Nephron progenitor cell (in vitro differentiated cells): ENCODE data around the gene FNDC3B.

Experiments used
- DNase-seq: peaks from one replicate; pipeline ENCODE4 v3.0.0; 2021
- H3K27ac Mint-ChIP-seq: 2 replicates; pipeline ENCODE4 v1.8.0; 2021; ENCODE audit warnings: mild to moderate bottlenecking, moderate library complexity, mixed read lengths
- H3K27me3 Mint-ChIP-seq: 2 replicates; pipeline ENCODE4 v1.8.0; 2021; ENCODE audit warnings: mild to moderate bottlenecking, low read depth, mixed read lengths; ENCODE audit not compliant: poor library complexity
- H3K36me3 Mint-ChIP-seq: 2 replicates; pipeline ENCODE4 v1.8.0; 2021; ENCODE audit warnings: low read depth, mixed read lengths
- H3K4me1 Mint-ChIP-seq: 2 replicates; pipeline ENCODE4 v1.8.0; 2021; ENCODE audit warnings: mixed read lengths
- H3K4me3 Mint-ChIP-seq: 2 replicates; pipeline ENCODE4 v1.8.0; 2021; ENCODE audit warnings: mild to moderate bottlenecking, moderate library complexity, mixed read lengths
- H3K9me3 Mint-ChIP-seq: 2 replicates; pipeline ENCODE4 v1.8.0; 2021; ENCODE audit warnings: mild to moderate bottlenecking, moderate library complexity, mixed read lengths
- TF ChIP-seq, protein P1 (sequence below): fragments of 200-600 bp; sonication (generic); IDR thresholded peaks from 2 replicates; pipeline ENCODE4 v1.5.0; 2021; ENCODE audit warnings: antibody characterized with exemption

The FNDC3B gene

DNA sequence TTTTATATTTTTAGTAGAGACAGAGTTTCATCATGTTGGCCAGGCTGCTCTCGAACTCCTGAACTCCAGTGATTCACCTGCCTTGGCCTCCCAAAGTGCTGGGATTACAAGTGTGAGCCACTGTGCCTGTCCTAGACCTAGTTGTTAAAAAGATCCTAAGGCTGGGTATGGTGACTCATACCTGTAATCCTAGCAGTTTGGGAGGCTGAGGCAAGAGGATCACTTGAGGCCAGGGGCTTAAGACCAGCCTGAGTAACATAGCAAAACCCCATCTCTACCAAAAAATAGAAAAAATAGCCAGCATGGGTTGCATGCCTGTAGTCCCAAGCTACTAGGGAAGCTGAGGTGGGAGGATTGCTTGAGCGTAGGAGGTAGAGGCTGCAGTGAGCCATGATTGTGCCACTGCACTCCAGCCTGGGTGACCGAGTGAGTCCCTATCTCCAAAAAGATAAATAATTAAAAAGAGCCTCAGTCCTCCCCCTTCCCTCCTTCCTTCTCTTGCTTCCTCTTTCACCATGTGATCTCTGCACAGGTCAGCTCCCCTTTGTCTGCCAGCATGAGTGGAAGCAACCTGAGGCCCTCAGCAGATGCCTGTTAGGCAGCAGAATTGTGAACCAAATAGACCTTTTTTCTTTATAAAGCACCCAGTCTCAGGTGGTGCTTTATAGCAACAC, 9.8 kb upstream of the FNDC3B start:
- peaks cover 8% of the 10 kb centered on the region for H3K4me1 Mint-ChIP-seq
- no peak for DNase-seq

DNA sequence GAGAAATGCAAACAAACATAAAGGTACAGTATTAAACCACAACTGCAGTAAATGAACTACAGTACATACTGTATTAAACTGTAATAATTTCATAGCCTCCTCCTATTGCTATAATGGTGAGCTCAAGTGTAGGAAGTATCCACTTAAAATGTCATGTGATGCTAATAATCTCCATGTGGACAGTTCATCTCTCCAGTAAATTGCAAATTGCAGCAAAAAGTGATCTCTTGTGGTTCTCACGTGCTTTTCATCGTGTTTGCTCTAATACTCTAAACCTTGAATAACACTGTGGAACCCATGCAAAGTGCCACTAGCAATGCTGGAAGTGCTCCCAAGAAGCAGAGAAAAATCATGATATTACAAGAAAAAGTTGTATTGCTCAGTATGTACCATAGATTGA, 9.2 kb upstream of the FNDC3B start:
- H3K27me3 Mint-ChIP-seq, result peaks cover 4% of the 10 kb centered on the region

More for the DNA sequence above, 9.8 kb upstream of the FNDC3B start:
- H3K4me3 Mint-ChIP-seq, result no peak overlapping the region
- peak overlapping the region; percentile 75 for H3K27ac Mint-ChIP-seq
- H3K27me3 Mint-ChIP-seq, result no peaks in the 10 kb centered on the region
- peaks cover 16% of the 10 kb centered on the region for H3K9me3 Mint-ChIP-seq
- TF ChIP-seq, protein P1, sequence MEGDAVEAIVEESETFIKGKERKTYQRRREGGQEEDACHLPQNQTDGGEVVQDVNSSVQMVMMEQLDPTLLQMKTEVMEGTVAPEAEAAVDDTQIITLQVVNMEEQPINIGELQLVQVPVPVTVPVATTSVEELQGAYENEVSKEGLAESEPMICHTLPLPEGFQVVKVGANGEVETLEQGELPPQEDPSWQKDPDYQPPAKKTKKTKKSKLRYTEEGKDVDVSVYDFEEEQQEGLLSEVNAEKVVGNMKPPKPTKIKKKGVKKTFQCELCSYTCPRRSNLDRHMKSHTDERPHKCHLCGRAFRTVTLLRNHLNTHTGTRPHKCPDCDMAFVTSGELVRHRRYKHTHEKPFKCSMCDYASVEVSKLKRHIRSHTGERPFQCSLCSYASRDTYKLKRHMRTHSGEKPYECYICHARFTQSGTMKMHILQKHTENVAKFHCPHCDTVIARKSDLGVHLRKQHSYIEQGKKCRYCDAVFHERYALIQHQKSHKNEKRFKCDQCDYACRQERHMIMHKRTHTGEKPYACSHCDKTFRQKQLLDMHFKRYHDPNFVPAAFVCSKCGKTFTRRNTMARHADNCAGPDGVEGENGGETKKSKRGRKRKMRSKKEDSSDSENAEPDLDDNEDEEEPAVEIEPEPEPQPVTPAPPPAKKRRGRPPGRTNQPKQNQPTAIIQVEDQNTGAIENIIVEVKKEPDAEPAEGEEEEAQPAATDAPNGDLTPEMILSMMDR, result no peak
- peaks cover 8% of the 10 kb centered on the region for H3K36me3 Mint-ChIP-seq

DNA sequence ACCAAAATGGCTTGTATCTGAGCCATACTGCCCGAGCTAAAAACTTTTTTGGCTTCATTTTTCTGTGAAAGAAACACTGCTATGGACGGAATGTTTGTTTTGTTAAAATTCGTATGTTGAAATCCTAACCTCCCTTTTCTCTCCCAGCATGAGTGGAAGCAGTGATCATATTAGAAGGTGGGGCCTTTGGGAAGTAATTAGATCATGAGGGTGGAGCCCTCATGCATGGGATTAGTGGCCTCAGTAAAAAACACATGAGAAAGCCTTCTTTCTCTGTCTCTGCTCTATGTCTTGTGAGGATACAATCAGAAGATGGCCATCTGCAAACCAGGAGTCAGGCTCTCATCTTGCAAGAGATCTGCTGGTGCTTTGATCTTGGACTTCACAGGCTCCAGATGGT, 7.4 kb upstream of the FNDC3B start:
- peaks cover 4% of the 10 kb centered on the region for H3K27me3 Mint-ChIP-seq
- peaks cover 16% of the 10 kb centered on the region for H3K9me3 Mint-ChIP-seq
- H3K27ac Mint-ChIP-seq, result no peak overlapping the region
- DNase-seq, result no peak
- peaks cover 14% of the 10 kb centered on the region for H3K4me1 Mint-ChIP-seq
- H3K4me3 Mint-ChIP-seq, result no peak overlapping the region
- TF ChIP-seq, protein P1, result no peak
- peaks cover 8% of the 10 kb centered on the region for H3K36me3 Mint-ChIP-seq

More for the DNA sequence above, 9.2 kb upstream of the FNDC3B start:
- Mint-ChIP-seq H3K36me3 (peaks cover 8% of the 10 kb centered on the region), H3K4me3 (no peak overlapping the region), H3K27ac (no peak overlapping the region), H3K4me1 (peaks cover 13% of the 10 kb centered on the region), H3K9me3 (peaks cover 16% of the 10 kb centered on the region)
- DNase-seq, result no peak
- TF ChIP-seq, protein P1, result no peak

DNA sequence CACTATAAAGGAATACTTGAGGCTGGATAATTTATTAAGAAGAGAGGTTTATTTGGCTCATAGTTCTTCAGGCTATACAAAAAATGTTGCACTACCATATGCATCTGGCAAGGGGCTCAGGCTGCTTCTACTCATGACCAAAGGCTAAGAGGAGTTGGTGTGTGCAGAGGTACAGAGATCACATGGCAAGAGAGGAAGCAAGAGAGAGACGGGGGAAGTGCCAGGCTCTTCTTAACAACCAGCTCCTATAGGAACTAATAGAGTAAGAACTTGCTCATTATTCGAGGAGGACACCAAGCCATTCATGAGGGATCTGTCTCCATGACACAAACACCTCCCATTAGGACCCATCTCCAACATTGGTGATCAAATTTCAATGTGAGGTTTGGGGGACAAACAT, 6.0 kb upstream of the FNDC3B start:
- Mint-ChIP-seq H3K36me3 (peaks cover 8% of the 10 kb centered on the region), H3K4me3 (no peak overlapping the region), H3K27me3 (peaks cover 4% of the 10 kb centered on the region), H3K9me3 (peaks cover 16% of the 10 kb centered on the region), H3K4me1 (peaks cover 24% of the 10 kb centered on the region), H3K27ac (no peak overlapping the region)
- DNase-seq, result no peak
- TF ChIP-seq, protein P1, result no peak

DNA sequence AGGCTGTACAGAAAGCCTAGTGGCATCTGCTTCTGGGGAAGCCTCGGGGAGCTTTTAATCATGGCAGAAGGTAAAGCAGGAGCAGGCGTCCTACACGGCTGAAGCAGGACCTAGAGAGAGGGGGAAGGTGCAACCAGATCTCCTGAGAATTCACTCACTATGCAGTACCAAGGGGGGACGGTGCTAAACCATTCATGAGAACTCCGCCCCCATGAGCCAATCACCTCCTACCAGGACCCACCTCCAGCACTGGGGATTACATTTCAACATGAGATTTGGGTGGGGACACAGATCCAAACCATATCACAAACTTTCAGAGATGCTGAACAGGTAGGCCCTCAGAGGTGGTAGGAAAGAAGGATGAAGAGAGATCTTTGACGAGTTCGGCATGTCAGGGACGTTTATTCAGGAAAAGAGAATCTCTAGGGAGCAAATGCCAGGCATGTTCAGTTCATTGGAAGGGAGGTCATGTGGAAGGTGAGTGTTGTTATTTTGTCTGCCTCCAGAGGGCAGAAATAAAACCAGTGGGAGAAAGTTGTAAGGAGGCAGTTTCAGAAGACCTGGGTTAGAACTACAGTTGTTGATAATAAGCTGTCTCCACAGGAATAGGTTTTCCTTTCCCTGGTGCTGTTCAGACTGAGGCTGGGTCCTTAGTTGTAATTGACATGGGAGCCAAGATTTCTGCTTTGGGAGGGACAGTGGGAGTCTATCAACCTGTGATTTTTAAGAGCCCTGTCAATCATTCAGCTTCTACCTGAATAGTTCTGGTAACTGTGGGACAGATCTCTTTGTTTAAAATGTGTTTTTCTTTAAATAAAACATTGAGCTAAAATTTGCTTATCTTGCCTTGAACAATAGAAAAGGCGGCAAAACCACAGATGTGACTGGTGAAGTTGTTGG, 4.3 kb upstream of the FNDC3B start:
- TF ChIP-seq, protein P1, result no peak
- H3K27ac Mint-ChIP-seq, result no peak overlapping the region
- peaks cover 14% of the 10 kb centered on the region for H3K9me3 Mint-ChIP-seq
- H3K27me3 Mint-ChIP-seq, result peaks cover 4% of the 10 kb centered on the region
- DNase-seq, result no peak
- peaks cover 8% of the 10 kb centered on the region for H3K36me3 Mint-ChIP-seq
- H3K4me1 Mint-ChIP-seq, result peaks cover 31% of the 10 kb centered on the region
- H3K4me3 Mint-ChIP-seq, result peak overlapping the region; percentile 5
